Measurements from ENCODE around the gene CUBN. TPM values are rescaled to one million over a fixed set of nuclear protein-coding genes. Genes with fewer than 3 reads are reported as not detected.

The CUBN gene
- total and polyA plus RNA-seq, 10 of the 15 experiments (the other 5 are each of a cell fraction or from before 2014, with no cell fraction given) = under 0.01 to 0.14 (median 0.02) TPM; not detected in 6

DNA sequence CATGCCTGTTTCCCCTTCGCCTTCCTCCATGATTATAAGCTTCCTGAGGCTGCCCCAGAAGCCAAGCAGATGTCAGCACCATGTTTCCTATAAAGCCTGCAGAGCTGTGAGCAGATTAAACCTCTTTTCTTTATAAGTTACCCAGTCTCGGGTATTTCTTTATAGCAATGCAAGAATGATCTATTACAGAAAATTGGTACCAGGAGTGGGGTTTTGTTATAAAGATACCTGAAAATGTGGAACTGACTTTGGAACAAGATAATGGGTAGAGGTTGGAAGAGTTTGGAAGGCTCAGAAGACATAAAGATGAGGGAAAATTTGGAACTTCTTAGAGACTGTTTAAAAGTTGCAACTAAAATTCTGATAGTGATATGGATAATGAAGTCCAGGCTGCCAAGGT, 307.6 kb downstream of the CUBN start (continued):
- TF ChIP-seq, protein P1, sequence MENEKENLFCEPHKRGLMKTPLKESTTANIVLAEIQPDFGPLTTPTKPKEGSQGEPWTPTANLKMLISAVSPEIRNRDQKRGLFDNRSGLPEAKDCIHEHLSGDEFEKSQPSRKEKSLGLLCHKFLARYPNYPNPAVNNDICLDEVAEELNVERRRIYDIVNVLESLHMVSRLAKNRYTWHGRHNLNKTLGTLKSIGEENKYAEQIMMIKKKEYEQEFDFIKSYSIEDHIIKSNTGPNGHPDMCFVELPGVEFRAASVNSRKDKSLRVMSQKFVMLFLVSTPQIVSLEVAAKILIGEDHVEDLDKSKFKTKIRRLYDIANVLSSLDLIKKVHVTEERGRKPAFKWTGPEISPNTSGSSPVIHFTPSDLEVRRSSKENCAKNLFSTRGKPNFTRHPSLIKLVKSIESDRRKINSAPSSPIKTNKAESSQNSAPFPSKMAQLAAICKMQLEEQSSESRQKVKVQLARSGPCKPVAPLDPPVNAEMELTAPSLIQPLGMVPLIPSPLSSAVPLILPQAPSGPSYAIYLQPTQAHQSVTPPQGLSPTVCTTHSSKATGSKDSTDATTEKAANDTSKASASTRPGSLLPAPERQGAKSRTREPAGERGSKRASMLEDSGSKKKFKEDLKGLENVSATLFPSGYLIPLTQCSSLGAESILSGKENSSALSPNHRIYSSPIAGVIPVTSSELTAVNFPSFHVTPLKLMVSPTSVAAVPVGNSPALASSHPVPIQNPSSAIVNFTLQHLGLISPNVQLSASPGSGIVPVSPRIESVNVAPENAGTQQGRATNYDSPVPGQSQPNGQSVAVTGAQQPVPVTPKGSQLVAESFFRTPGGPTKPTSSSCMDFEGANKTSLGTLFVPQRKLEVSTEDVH (IDR thresholded peaks at IDR 0.05; ENCODE audit: low read depth, partially characterized antibody) = no peak
- TF ChIP-seq E2F4 (IDR thresholded peaks at IDR 0.05; ENCODE audit: low read depth, low read length) = no peak
- TF ChIP-seq ZNF622 (IDR thresholded peaks at IDR 0.05) = no peak
- TF ChIP-seq ZSCAN29 (IDR thresholded peaks at IDR 0.05) = no peak
- TF ChIP-seq ZNF24 (IDR thresholded peaks at IDR 0.05) = no peak
- no peak for TF ChIP-seq POLR2AphosphoS5 (IDR thresholded peaks at IDR 0.05; ENCODE audit: low read length)
- TF ChIP-seq, protein P2, sequence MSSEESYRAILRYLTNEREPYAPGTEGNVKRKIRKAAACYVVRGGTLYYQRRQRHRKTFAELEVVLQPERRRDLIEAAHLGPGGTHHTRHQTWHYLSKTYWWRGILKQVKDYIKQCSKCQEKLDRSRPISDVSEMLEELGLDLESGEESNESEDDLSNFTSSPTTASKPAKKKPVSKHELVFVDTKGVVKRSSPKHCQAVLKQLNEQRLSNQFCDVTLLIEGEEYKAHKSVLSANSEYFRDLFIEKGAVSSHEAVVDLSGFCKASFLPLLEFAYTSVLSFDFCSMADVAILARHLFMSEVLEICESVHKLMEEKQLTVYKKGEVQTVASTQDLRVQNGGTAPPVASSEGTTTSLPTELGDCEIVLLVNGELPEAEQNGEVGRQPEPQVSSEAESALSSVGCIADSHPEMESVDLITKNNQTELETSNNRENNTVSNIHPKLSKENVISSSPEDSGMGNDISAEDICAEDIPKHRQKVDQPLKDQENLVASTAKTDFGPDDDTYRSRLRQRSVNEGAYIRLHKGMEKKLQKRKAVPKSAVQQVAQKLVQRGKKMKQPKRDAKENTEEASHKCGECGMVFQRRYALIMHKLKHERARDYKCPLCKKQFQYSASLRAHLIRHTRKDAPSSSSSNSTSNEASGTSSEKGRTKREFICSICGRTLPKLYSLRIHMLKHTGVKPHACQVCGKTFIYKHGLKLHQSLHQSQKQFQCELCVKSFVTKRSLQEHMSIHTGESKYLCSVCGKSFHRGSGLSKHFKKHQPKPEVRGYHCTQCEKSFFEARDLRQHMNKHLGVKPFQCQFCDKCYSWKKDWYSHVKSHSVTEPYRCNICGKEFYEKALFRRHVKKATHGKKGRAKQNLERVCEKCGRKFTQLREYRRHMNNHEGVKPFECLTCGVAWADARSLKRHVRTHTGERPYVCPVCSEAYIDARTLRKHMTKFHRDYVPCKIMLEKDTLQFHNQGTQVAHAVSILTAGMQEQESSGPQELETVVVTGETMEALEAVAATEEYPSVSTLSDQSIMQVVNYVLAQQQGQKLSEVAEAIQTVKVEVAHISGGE (CRISPR knock-in tag; IDR thresholded peaks at IDR 0.05) = no peak
- TF ChIP-seq KAT2A (conservative IDR thresholded peaks at IDR 0.05; ENCODE audit: control insufficient read depth, low read depth, low read length) = no peak

Data from GM12878 (cell line).